Activated naive CD8-positive, alpha-beta T cell (primary cell): ENCODE measurements around the gene BAHD1.

Experiments used
- H3K27ac Mint-ChIP-seq: one replicate; pipeline ENCODE4 v1.8.0; 2021; ENCODE audit warnings: mixed read lengths
- H3K27me3 Mint-ChIP-seq: one replicate; pipeline ENCODE4 v1.8.0; 2021; ENCODE audit warnings: mixed read lengths
- H3K36me3 Mint-ChIP-seq: one replicate; pipeline ENCODE4 v1.8.0; 2021; ENCODE audit warnings: mixed read lengths
- H3K4me1 Mint-ChIP-seq: one replicate; pipeline ENCODE4 v1.8.0; 2021; ENCODE audit warnings: low read depth, mixed read lengths
- H3K4me3 Mint-ChIP-seq: one replicate; pipeline ENCODE4 v1.8.0; 2021; ENCODE audit warnings: mild to moderate bottlenecking, mixed read lengths
- H3K9me3 Mint-ChIP-seq: one replicate; pipeline ENCODE4 v1.8.0; 2021; ENCODE audit warnings: low read depth, mixed read lengths

The BAHD1 gene

DNA sequence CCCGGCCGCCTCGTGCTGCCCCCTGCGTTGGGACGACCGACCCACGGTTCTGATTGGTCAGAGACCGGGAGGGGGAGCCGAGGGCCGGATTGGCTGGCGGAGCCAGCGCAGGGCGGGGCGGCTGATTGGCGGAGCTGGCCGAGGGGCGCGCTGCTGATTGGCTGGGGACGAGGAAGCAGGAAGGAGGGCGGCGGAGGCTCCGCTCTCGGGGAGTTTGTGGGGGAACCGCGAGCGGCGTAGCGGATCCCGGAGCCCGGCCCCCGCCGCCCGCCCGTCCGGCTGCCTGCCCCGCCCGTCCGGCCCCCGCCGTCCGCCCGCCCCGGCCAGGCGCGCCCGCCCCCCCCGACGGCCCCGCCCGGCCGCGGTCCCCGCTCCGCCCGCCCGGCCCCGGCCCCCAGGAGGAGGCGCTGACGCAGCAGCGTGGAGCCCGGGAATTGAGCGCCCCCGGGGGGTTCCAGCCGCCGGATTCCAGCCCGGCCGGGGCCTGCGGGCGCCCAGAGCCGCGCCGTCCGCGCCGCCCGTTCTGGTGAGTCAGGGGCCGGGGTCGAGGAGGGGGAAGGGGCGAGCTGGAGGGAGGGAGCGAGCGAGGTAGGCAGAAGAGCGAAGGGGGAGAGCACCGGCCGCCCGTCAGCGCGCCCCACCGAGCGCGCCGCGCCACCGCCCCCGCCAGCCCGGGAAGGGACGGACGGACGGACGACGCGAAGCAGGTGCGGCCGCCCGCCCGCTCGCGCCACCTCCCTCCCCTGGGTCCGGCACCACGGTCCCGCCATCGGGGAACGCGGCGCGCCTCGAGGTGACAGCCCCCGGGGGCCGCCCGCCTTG lies at the start of gene BAHD1:
Gene BAHD1 (plus strand): TSS at position 211 of the 822 bp plus-strand sequence. CDS start 17,512 bp downstream, outside the sequence.
- peak within 1 kb of the TSS; percentile 95 for H3K4me3 Mint-ChIP-seq
- peak within 1 kb of the TSS; percentile 80 for H3K27ac Mint-ChIP-seq
- H3K4me1 Mint-ChIP-seq = peaks cover 53% of the 10 kb centered on the region
- H3K27me3 Mint-ChIP-seq = peaks cover 3% of the 10 kb centered on the region
- H3K36me3 Mint-ChIP-seq = no peaks in the 10 kb centered on the region
- H3K9me3 Mint-ChIP-seq = no peaks in the 10 kb centered on the region

DNA sequence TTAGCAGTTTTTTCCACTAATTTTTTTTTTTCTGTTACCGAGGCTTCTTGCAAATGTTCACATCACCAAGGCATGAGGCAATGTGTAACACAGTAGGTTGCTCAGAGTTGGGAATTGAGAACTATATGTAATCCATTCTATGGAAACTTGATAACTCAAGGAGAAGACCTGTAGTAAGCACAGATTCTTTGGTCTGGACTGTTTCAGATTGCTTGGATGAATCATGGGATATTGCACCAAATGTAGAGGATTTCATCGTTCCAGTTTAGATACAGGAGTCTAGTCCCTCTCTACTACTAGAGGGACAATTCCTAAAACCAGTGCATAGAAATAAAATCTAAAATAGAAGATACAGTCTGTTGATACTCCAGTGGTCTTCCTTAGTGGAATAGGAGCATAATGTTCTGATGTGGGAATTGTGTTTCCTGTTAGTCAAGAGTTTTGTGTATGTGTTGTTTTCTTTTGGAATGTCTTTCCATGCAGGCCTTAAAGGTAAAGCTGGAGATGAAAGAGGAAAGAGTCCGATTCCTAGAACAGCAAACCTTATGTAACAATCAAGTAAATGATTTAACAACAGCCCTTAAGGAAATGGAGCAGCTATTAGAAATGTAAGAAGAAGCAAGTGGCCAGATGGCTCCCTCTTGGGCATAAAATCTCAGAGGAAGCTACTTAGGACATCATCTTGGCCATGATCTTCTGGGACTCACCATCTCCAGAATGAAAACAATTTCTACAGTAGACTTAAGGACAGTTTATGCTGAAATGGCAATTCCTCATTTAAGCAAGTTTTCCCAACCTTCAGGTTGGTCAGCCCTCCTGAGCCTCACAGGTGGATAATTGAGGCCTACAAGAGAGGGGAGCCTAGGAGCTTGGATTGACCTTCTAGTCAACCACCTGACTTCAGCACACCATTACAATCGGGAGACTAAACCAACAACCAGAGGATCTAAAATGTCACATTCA lies 47.5 kb upstream of the BAHD1 start:
- Mint-ChIP-seq H3K27ac (no peak overlapping the region), H3K4me3 (no peak overlapping the region), H3K4me1 (peaks cover 7% of the 10 kb centered on the region), H3K27me3 (no peaks in the 10 kb centered on the region), H3K9me3 (no peaks in the 10 kb centered on the region), H3K36me3 (peaks cover 2% of the 10 kb centered on the region)

DNA sequence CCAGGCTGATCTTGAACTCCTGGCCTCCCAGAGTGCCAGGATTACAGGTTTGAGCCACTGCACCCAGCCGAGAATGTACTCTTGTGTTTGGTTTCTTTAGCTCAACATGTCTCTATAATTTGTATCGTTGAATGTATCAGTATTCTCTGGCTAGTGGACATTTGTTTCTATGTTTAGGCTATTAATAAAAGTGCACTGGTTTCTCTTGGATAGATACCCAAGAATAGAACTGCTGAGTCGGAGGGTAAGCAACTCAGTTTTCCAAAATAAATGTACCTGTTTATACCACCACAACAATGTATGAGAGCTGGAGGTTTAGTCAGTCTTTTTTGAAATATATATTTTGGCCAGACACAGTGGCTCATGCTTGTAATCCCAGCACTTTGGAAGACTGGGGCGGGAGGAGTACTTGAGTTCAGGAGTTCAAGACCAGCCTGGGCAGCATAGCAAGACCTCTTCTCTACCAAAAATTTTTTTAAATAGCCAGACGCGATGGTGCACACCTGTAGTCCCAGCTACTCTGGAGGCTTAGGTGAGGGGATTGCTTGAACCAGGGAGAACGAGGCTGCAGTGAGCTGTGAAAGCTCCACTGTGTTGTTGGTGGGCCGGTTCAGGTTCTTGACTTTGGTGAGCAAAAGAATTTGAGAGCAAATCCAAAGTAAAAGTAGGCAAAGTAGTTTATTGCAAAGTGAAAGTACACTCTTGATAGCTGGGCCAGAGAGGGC lies 42.9 kb upstream of the BAHD1 start:
- H3K36me3 Mint-ChIP-seq = no peaks in the 10 kb centered on the region
- peak overlapping the region; percentile 59 for H3K27ac Mint-ChIP-seq
- no peaks in the 10 kb centered on the region for H3K9me3 Mint-ChIP-seq
- H3K4me1 Mint-ChIP-seq = peaks cover 17% of the 10 kb centered on the region
- H3K27me3 Mint-ChIP-seq = no peaks in the 10 kb centered on the region
- peak overlapping the region; percentile 51 for H3K4me3 Mint-ChIP-seq

DNA sequence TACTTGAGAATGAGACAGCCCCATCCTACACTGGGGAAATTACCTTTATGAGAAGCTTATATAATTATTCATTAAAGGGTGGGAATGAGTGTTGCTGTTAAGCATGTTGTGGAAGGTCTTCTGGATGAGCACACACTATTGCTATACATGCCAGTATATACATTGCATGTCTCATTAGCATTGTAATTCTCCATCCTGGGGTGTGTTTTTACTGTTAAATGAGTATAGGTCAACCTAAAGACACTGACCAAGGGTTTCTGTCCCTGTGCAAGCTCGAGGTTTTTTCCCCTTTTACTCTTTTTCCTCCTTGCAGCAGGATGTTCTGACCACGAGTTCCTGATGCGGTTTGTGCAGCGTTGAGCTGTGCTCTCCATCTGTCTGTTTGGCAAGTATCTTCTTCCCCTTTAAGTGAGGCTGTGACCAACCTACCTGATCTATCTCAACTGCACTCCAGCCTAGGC lies 42.3 kb upstream of the BAHD1 start:
- peak overlapping the region; percentile 59 for H3K27ac Mint-ChIP-seq
- peak overlapping the region; percentile 51 for H3K4me3 Mint-ChIP-seq
- H3K36me3 Mint-ChIP-seq = no peaks in the 10 kb centered on the region
- no peaks in the 10 kb centered on the region for H3K27me3 Mint-ChIP-seq
- no peaks in the 10 kb centered on the region for H3K9me3 Mint-ChIP-seq
- peaks cover 17% of the 10 kb centered on the region for H3K4me1 Mint-ChIP-seq

DNA sequence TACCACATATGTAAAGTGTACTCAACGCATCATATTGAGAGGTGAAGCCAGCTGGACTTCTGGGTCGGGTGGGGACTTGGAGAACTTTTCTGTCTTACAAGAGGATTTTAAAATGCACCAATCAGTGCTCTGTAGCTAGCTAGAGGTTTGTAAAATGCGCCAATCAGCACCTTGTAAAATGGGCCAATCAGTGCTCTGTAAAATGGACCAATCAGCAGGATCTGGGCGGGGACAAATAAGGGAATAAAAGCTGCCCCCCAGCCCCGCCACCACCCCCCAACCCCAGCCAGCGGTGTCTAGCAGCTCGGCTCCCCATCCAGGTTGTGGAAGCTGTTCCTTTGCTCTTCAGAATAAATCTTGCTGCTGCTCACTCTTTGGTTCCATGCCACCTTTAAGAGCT lies 41.4 kb upstream of the BAHD1 start:
- Mint-ChIP-seq H3K4me1 (peaks cover 22% of the 10 kb centered on the region), H3K9me3 (no peaks in the 10 kb centered on the region), H3K4me3 (no peak overlapping the region), H3K27ac (no peak overlapping the region), H3K27me3 (no peaks in the 10 kb centered on the region), H3K36me3 (no peaks in the 10 kb centered on the region)

DNA sequence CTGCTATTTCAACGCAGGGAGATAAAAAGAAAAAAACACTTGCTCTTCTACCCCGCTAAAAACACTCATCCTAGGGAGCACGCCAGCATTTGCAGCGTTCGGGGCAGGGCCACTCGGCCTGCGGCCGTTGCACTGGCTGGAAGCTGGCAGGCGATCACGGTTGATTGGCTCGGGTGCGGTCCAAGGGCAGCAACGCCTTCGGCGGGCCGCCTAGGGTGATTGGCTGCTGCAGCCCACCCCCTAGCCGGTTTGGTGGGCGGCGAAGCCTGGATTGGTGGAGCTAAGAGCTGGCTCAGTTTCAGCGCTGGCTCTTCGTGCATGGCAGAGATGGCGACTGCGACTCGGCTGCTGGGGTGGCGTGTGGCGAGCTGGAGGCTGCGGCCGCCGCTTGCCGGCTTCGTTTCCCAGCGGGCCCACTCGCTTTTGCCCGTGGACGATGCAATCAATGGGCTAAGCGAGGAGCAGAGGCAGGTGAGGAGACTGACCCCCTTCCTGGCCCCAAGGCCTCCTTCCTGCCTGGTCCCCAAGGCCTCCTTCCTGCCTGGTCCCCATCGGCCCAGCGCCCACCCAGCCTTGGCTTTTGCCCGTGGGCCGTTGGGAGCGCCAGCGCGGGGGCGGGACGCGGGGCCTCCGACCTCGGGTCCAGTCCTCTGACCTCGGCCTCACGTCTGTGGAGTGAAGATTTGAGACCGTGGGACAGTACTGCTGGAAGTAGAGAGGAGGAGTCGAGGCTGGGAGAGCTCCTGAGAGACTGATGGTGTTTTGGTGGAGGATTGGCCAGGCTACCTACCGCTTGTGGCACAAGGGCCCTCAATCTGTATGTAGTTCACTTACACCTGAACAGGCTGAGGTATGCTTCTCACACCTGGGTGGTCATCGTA lies 35.0 kb upstream of the BAHD1 start, which contains the start of gene IVD:
Gene IVD (plus strand): TSS at position 295 of the 881 bp plus-strand sequence. CDS start 33 bp downstream, at position 328.
- Mint-ChIP-seq H3K4me3 (peak within 1 kb of the TSS; percentile 87), H3K36me3 (peaks cover under 1% of the 10 kb centered on the region), H3K4me1 (peaks cover 42% of the 10 kb centered on the region), H3K27me3 (no peaks in the 10 kb centered on the region), H3K27ac (peak within 1 kb of the TSS; percentile 94), H3K9me3 (no peaks in the 10 kb centered on the region)

DNA sequence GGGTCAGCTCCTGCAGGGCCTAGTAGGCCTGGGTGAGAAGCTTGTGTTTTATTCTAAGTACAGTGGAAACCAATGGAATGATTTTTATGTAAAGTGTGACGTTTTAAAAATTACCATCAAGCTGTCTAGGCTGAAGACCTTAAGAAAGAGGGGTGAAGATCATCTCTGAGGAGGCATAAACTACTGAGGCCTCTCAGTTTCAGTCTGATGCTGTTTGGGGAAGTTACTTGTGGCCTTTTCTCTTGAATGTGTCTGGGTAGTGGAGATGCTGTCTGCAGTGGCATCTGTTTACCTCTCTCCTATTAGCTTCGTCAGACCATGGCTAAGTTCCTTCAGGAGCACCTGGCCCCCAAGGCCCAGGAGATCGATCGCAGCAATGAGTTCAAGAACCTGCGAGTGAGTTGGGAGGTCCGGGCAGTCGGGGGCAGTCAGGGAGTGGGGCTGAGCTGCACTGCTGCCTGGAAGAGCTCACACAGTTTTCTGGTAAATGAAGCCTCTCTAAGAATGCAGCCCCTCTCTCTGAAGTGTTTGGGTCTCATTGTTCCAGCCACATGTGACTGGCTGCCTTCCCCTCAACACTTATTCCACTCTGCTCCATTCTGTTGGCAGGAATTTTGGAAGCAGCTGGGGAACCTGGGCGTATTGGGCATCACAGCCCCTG lies 33.3 kb upstream of the BAHD1 start:
- Mint-ChIP-seq H3K4me3 (peak overlapping the region; percentile 68), H3K4me1 (peaks cover 46% of the 10 kb centered on the region), H3K27ac (peak overlapping the region; percentile 68), H3K9me3 (no peaks in the 10 kb centered on the region), H3K27me3 (no peaks in the 10 kb centered on the region), H3K36me3 (peaks cover 7% of the 10 kb centered on the region)

DNA sequence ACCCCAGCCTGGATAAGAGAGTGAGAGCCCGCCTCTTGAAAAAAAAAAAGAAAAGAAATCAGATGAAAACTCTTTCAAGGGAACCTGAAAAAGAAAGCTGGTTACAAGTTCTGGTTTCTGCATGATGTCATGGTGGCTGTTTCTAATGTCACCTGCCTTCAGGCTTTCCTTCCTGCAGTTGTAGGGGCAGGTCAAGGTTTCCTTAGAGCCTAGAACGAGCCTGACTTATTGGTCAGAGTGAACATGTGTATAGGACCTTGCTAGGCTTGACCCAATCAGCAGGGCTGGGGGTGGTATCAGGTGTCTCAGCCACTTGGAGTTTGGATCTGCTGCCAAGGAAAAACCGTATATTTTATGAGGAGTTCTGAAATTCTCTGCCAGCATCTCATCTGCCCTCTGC lies 31.4 kb upstream of the BAHD1 start:
- no peaks in the 10 kb centered on the region for H3K27me3 Mint-ChIP-seq
- H3K27ac Mint-ChIP-seq = peak overlapping the region; percentile 78
- H3K9me3 Mint-ChIP-seq = no peaks in the 10 kb centered on the region
- peaks cover 41% of the 10 kb centered on the region for H3K4me1 Mint-ChIP-seq
- H3K4me3 Mint-ChIP-seq = no peak overlapping the region
- H3K36me3 Mint-ChIP-seq = peaks cover 8% of the 10 kb centered on the region

DNA sequence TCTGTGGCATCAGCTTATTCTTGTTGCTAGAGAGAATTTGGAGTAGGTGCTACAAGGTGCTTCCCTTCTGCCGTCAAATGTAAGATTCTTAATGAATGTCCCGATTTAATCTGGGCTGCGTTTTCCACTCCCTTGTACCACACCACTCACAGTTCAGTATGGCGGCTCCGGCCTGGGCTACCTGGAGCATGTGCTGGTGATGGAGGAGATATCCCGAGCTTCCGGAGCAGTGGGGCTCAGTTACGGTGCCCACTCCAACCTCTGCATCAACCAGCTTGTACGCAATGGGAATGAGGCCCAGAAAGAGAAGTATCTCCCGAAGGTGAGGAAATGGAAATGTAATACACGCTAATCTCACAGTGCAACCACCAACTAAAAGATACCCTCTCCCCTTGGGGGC lies 30.3 kb upstream of the BAHD1 start:
- H3K9me3 Mint-ChIP-seq = no peaks in the 10 kb centered on the region
- no peak overlapping the region for H3K27ac Mint-ChIP-seq
- no peaks in the 10 kb centered on the region for H3K27me3 Mint-ChIP-seq
- no peak overlapping the region for H3K4me3 Mint-ChIP-seq
- H3K36me3 Mint-ChIP-seq = peaks cover 10% of the 10 kb centered on the region
- H3K4me1 Mint-ChIP-seq = peaks cover 31% of the 10 kb centered on the region

DNA sequence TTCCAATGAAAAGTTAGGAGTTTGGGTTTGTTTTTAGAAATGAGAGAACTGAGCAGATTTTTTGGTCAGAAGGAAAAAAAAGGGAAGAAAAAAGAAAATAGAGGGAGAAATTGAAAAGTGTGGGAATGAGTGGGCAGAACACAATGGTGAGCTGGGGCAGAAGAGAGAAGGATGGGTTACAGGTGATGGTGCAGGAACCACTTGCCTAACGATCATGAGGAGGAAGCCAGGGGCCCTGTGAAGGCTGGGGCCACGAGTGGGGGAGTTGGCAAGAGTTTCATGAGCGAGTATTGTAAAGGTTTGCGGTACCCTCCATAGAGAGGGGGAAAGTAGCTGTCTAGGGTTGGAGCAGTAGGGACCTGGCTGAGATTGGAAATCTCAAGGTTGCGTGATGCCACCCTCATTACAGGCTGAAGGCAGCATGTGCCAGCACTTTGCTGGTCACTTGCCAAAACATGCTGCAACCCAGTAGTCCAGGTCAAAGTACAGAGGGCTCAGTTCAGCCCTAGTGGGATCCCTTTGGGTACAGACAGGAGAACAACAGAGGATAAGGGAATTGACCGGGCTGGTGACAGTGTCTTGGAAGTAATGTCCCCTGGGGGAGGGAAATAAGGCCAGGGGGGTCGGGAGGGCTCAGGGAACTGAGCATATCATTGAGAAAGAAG lies 28.5 kb upstream of the BAHD1 start:
- no peaks in the 10 kb centered on the region for H3K27me3 Mint-ChIP-seq
- no peak overlapping the region for H3K27ac Mint-ChIP-seq
- H3K4me3 Mint-ChIP-seq = no peak overlapping the region
- peaks cover 10% of the 10 kb centered on the region for H3K36me3 Mint-ChIP-seq
- H3K9me3 Mint-ChIP-seq = no peaks in the 10 kb centered on the region
- H3K4me1 Mint-ChIP-seq = peaks cover 22% of the 10 kb centered on the region

DNA sequence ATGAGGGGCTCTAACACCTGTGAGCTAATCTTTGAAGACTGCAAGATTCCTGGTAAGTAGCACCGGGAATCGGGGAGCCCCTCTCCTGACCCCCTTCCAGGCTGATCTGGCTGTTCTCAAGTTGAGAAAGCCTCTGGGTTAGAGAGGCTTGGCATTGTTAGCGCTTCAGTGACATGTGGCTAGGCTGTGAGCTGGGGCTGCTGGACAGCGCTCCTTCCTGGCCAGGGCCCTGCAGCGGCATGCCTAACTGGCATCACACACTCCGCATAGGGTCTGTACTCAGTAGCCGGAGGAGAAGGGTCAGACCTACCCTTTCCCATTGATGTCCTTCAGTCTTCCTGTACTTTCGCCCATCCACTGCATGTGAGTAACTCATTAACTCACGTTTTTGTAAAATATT lies 27.7 kb upstream of the BAHD1 start:
- H3K4me3 Mint-ChIP-seq = no peak overlapping the region
- H3K4me1 Mint-ChIP-seq = peaks cover 14% of the 10 kb centered on the region
- H3K36me3 Mint-ChIP-seq = peaks cover 10% of the 10 kb centered on the region
- no peaks in the 10 kb centered on the region for H3K27me3 Mint-ChIP-seq
- H3K9me3 Mint-ChIP-seq = no peaks in the 10 kb centered on the region
- no peak overlapping the region for H3K27ac Mint-ChIP-seq

DNA sequence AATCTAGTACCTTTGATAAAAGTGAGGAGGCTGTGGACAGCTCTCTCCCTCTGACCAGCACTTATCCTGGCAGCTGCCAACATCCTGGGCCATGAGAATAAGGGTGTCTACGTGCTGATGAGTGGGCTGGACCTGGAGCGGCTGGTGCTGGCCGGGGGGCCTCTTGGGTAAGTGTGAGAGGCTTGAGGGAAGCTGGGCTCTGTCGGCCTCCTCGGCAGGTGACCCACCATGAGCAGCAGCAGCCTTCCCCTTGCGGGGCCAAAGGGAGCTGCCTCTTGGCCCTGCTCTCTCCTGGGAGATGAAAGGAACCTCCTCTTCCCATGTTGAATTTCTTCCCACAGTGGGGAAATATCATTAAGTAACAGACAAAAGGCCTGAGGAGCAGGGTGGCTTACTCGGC lies 25.9 kb upstream of the BAHD1 start:
- peaks cover 7% of the 10 kb centered on the region for H3K4me1 Mint-ChIP-seq
- no peak overlapping the region for H3K27ac Mint-ChIP-seq
- H3K36me3 Mint-ChIP-seq = peaks cover 10% of the 10 kb centered on the region
- H3K27me3 Mint-ChIP-seq = no peaks in the 10 kb centered on the region
- no peak overlapping the region for H3K4me3 Mint-ChIP-seq
- no peaks in the 10 kb centered on the region for H3K9me3 Mint-ChIP-seq

DNA sequence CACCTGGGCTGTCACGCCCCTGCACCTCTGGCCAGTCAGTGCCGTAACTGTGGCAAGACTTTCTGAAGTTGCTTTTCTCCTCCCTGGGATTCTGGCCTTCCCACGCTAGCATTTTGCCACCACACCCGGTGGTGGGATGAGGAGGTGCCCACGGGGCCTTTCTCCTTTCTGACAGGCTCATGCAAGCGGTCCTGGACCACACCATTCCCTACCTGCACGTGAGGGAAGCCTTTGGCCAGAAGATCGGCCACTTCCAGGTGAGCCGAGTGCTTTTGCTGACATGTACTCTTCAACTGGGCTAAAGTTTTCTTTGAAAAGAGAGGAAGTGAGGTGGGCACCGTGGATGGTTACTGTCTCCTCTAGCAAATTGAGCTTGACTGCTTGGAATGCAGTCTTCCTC lies 25.5 kb upstream of the BAHD1 start:
- no peak overlapping the region for H3K27ac Mint-ChIP-seq
- H3K27me3 Mint-ChIP-seq = no peaks in the 10 kb centered on the region
- no peaks in the 10 kb centered on the region for H3K9me3 Mint-ChIP-seq
- H3K4me3 Mint-ChIP-seq = no peak overlapping the region
- H3K4me1 Mint-ChIP-seq = peaks cover 5% of the 10 kb centered on the region
- peaks cover 10% of the 10 kb centered on the region for H3K36me3 Mint-ChIP-seq
